MM.1S (cell line): Measurements from ENCODE around the gene ZNF337.
"Not testable (repeated sequence)": the region's sequence is repeated elsewhere in the genome, so short reads cannot be mapped to it uniquely, and the experiment has no call there.

ENCODE experiments used
- DNase-seq: peaks from one replicate; pipeline ENCODE4 v3.0.0-alpha.2; 2015
- H2AFZ ChIP-seq: fragments of 300-600 bp; sonication (generic); 2 replicates; pipeline ENCODE4 v1.6.0; 2016; ENCODE audit warnings: antibody characterized with exemption, low read length
- H3F3A ChIP-seq: fragments of 300-600 bp; sonication (generic); 2 replicates; pipeline ENCODE4 v1.6.1; 2016; ENCODE audit warnings: mild to moderate bottlenecking, antibody characterized with exemption, low read length, moderate library complexity, mixed read lengths; ENCODE audit not compliant: insufficient read depth
- H3K27ac ChIP-seq: fragments of 300-600 bp; sonication (generic); 2 replicates; pipeline ENCODE4 v1.5.1; 2016; ENCODE audit warnings: mild to moderate bottlenecking, low read length
- H3K27me3 ChIP-seq: fragments of 300-600 bp; sonication (generic); replicated peaks from 2 replicates; pipeline ENCODE4 v1.6.0; 2016; ENCODE audit warnings: low read length; ENCODE audit not compliant: insufficient read depth
- H3K36me3 ChIP-seq: fragments of 300-600 bp; sonication (generic); replicated peaks from 2 replicates; pipeline ENCODE4 v1.6.1; 2016; ENCODE audit warnings: mild to moderate bottlenecking, low read length, mixed read lengths; ENCODE audit not compliant: insufficient read depth
- H3K4me1 ChIP-seq: fragments of 300-600 bp; sonication (generic); 2 replicates; pipeline ENCODE4 v1.6.1; 2016; ENCODE audit warnings: low read length, mixed read lengths
- H3K4me2 ChIP-seq: fragments of 300-600 bp; sonication (generic); 2 replicates; pipeline ENCODE4 v1.6.0; 2016; ENCODE audit warnings: low read depth, low read length
- H3K4me3 ChIP-seq: fragments of 300-600 bp; sonication (generic); 2 replicates; pipeline ENCODE4 v1.5.1; 2016; ENCODE audit warnings: low read length, mixed read lengths
- H3K79me2 ChIP-seq: fragments of 300-600 bp; sonication (generic); 2 replicates; pipeline ENCODE4 v1.6.1; 2016; ENCODE audit warnings: mixed run types, low read length, mixed read lengths
- H3K9ac ChIP-seq: fragments of 300-600 bp; sonication (generic); 2 replicates; pipeline ENCODE4 v1.6.1; 2016; ENCODE audit warnings: low read length, mixed read lengths
- H3K9me2 ChIP-seq: fragments of 300-600 bp; sonication (generic); replicated peaks from 2 replicates; pipeline ENCODE4 v1.6.1; 2016; ENCODE audit warnings: mild to moderate bottlenecking, low read length, mixed read lengths; ENCODE audit not compliant: insufficient read depth
- H3K9me3 ChIP-seq: fragments of 300-600 bp; sonication (generic); replicated peaks from 2 replicates; pipeline ENCODE4 v1.6.1; 2016; ENCODE audit warnings: mild to moderate bottlenecking, low read length, mixed read lengths; ENCODE audit not compliant: insufficient read depth
- H4K20me1 ChIP-seq: fragments of 300-600 bp; sonication (generic); 2 replicates; pipeline ENCODE4 v1.6.1; 2016; ENCODE audit warnings: mild to moderate bottlenecking, low read length, moderate library complexity, mixed read lengths; ENCODE audit not compliant: insufficient read depth
- CTCF ChIP-seq: fragments of 300-600 bp; sonication (generic); IDR thresholded peaks from 2 replicates; pipeline ENCODE4 v1.5.1; 2016; ENCODE audit warnings: antibody characterized with exemption, low read length, mixed read lengths
- EZH2 ChIP-seq: fragments of 300-600 bp; sonication (generic); optimal IDR thresholded peaks from 2 replicates; pipeline ENCODE3; 2017; ENCODE audit warnings: low read depth, mild to moderate bottlenecking, antibody characterized with exemption, low read length, mixed read lengths
- EZH2phosphoT487 ChIP-seq: fragments of 300-600 bp; sonication (generic); IDR thresholded peaks from 2 replicates; pipeline ENCODE4 v1.6.1; 2018; ENCODE audit warnings: antibody characterized with exemption, low read length

ZNF337 gene

GRCh38 chr20:25726357-25726756 is 29.7 kb upstream of the ZNF337 start:
- no peaks in the 10 kb centered on the region for H3K9me3 ChIP-seq
- H3K27ac ChIP-seq, result no peak overlapping the region
- H3K9ac ChIP-seq, result no peak overlapping the region
- H3K27me3 ChIP-seq, result no peaks in the 10 kb centered on the region
- no peak overlapping the region for H3K4me2 ChIP-seq
- H3K36me3 ChIP-seq, result no peaks in the 10 kb centered on the region
- no peak overlapping the region for H2AFZ ChIP-seq
- H3K9me2 ChIP-seq, result no peaks in the 10 kb centered on the region
- DNase-seq, result no peak
- no peak for TF ChIP-seq EZH2phosphoT487
- H4K20me1 ChIP-seq, result no peaks in the 10 kb centered on the region
- no peaks in the 10 kb centered on the region for H3K4me1 ChIP-seq
- H3K4me3 ChIP-seq, result no peak overlapping the region
- H3K79me2 ChIP-seq, result no peaks in the 10 kb centered on the region
- H3F3A ChIP-seq, result no peaks in the 10 kb centered on the region

GRCh38 chr20:25725639-25726038 is 29.0 kb upstream of the ZNF337 start:
- DNase-seq, result no peak
- Histone ChIP-seq H3K9me3 (no peaks in the 10 kb centered on the region), H3K4me1 (no peaks in the 10 kb centered on the region), H3K4me3 (no peak overlapping the region), H3K9ac (no peak overlapping the region), H3K27ac (no peak overlapping the region), H3K27me3 (no peaks in the 10 kb centered on the region), H3K79me2 (no peaks in the 10 kb centered on the region), H3K4me2 (peak overlapping the region; percentile 13; the same call in 1 of the 2 replicates), H4K20me1 (no peaks in the 10 kb centered on the region), H2AFZ (no peak overlapping the region), H3F3A (no peaks in the 10 kb centered on the region), H3K9me2 (no peaks in the 10 kb centered on the region), H3K36me3 (no peaks in the 10 kb centered on the region)
- TF ChIP-seq EZH2, result no peak
- TF ChIP-seq CTCF, result no peak
- TF ChIP-seq EZH2phosphoT487, result no peak

GRCh38 chr20:25723975-25724374 is 27.3 kb upstream of the ZNF337 start:
- H3K4me2 ChIP-seq, result no peak overlapping the region
- H4K20me1 ChIP-seq, result no peaks in the 10 kb centered on the region
- no peaks in the 10 kb centered on the region for H3K9me3 ChIP-seq
- H3K27me3 ChIP-seq, result no peaks in the 10 kb centered on the region
- no peak overlapping the region for H2AFZ ChIP-seq
- H3K4me1 ChIP-seq, result no peaks in the 10 kb centered on the region
- H3F3A ChIP-seq, result no peaks in the 10 kb centered on the region
- H3K79me2 ChIP-seq, result no peaks in the 10 kb centered on the region
- no peak overlapping the region for H3K4me3 ChIP-seq
- H3K9ac ChIP-seq, result no peak overlapping the region
- H3K9me2 ChIP-seq, result no peaks in the 10 kb centered on the region
- no peaks in the 10 kb centered on the region for H3K36me3 ChIP-seq
- H3K27ac ChIP-seq, result no peak overlapping the region
- no peak for TF ChIP-seq EZH2phosphoT487
- no peak for TF ChIP-seq EZH2
- TF ChIP-seq CTCF, result no peak
- DNase-seq, result no peak

GRCh38 chr20:25720285-25720684 is 23.6 kb upstream of the ZNF337 start:
- Histone ChIP-seq H3K4me2 (no peak overlapping the region), H3K27me3 (no peaks in the 10 kb centered on the region), H4K20me1 (no peaks in the 10 kb centered on the region), H3K4me3 (no peak overlapping the region), H3K36me3 (no peaks in the 10 kb centered on the region), H3K27ac (no peak overlapping the region), H3K79me2 (no peaks in the 10 kb centered on the region), H3K4me1 (no peaks in the 10 kb centered on the region), H3K9ac (no peak overlapping the region), H2AFZ (no peak overlapping the region), H3K9me2 (no peaks in the 10 kb centered on the region), H3K9me3 (no peaks in the 10 kb centered on the region), H3F3A (no peaks in the 10 kb centered on the region)
- no peak for DNase-seq
- TF ChIP-seq CTCF (no peak), EZH2 (no peak), EZH2phosphoT487 (no peak)

- not testable (repeated sequence) for H4K20me1 ChIP-seq, H3K9ac ChIP-seq, H3K9me3 ChIP-seq, H3K9me2 ChIP-seq, H3K27me3 ChIP-seq, H3K27ac ChIP-seq, DNase-seq, H3K36me3 ChIP-seq, H3K4me3 ChIP-seq, H3K79me2 ChIP-seq, H3K4me1 ChIP-seq, H3K4me2 ChIP-seq, H2AFZ ChIP-seq, H3F3A ChIP-seq
Observed at GRCh38 chr20:25718896-25719809, 22.5 kb upstream of the ZNF337 start.
